KMS-11 (cell line): Measurements from ENCODE around the gene MITF.

ENCODE experiments used
- H2AFZ ChIP-seq: fragments of 200-600 bp; sonication (generic); 2 replicates; pipeline ENCODE4 v1.6.1; 2016; ENCODE audit warnings: antibody characterized with exemption, mixed run types, low read depth
- H3K27ac ChIP-seq: fragments of 200-600 bp; sonication (generic); 2 replicates; pipeline ENCODE4 v1.6.1; 2016; ENCODE audit warnings: mild to moderate bottlenecking, mixed run types
- H3K27me3 ChIP-seq: fragments of 200-600 bp; sonication (generic); 2 replicates; pipeline ENCODE4 v1.6.1; 2017; ENCODE audit warnings: mild to moderate bottlenecking, low read depth, mixed run types, moderate library complexity; ENCODE audit not compliant: insufficient read depth
- H3K36me3 ChIP-seq: fragments of 200-600 bp; sonication (generic); 2 replicates; pipeline ENCODE4 v1.6.1; 2017; ENCODE audit warnings: mild to moderate bottlenecking, mixed run types; ENCODE audit not compliant: insufficient read depth
- H3K4me1 ChIP-seq: fragments of 200-600 bp; sonication (generic); 2 replicates; pipeline ENCODE4 v1.6.1; 2016; ENCODE audit warnings: mild to moderate bottlenecking, low read depth, mixed run types; ENCODE audit not compliant: poor library complexity, severe bottlenecking
- H3K4me2 ChIP-seq: fragments of 200-600 bp; sonication (generic); 2 replicates; pipeline ENCODE4 v1.7.0; 2016; ENCODE audit warnings: mild to moderate bottlenecking, mixed run types
- H3K4me3 ChIP-seq: fragments of 200-600 bp; sonication (generic); IDR thresholded peaks from 2 replicates; pipeline ENCODE4 v1.6.1; 2017; ENCODE audit warnings: low read depth, low read length, mixed read lengths; ENCODE audit not compliant: insufficient read depth
- H3K79me2 ChIP-seq: fragments of 200-600 bp; sonication (generic); 2 replicates; pipeline ENCODE4 v1.6.1; 2016; ENCODE audit warnings: low read depth, mixed run types; ENCODE audit not compliant: insufficient read depth
- H3K9ac ChIP-seq: fragments of 200-600 bp; sonication (generic); 2 replicates; pipeline ENCODE4 v1.6.1; 2016; ENCODE audit warnings: mild to moderate bottlenecking, mixed run types
- H4K20me1 ChIP-seq: fragments of 200-600 bp; sonication (generic); 2 replicates; pipeline ENCODE4 v1.6.1; 2016; ENCODE audit warnings: mild to moderate bottlenecking, mixed run types; ENCODE audit not compliant: insufficient read depth
- TF ChIP-seq, protein P1 (sequence below): fragments of 200-600 bp; sonication (generic); conservative IDR thresholded peaks from 2 replicates; pipeline ENCODE4 v1.6.1; 2017; ENCODE audit warnings: low read depth, mild to moderate bottlenecking, antibody characterized with exemption, low read length, moderate library complexity, mixed read lengths

MITF gene

DNA sequence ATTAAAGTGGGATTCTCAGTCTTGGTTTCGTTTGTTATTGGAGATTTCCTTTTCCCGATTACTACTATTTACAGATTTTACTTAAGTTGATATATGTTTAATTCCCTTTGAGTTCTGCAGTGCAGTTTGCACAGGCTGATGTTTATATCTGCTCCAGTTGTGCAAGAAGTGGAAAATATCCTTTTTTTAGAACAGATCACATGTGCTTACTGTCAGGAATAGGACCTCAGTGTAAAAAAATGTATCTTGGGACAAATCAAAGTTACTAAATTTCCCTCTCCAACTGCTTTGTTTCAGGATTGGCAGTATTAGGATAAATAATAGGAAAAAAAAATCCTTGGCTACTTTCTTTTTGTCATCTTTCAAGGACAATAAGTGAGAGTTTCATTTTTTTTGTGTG is 6.9 kb downstream of the MITF start:
- H3K9ac ChIP-seq: peak overlapping the region; percentile 13; the same call in 1 of the 2 replicates
- peak overlapping the region; percentile 73 for H3K4me2 ChIP-seq
- H3K79me2 ChIP-seq: no peaks in the 10 kb centered on the region; the same call in 1 of the 2 replicates
- no peaks in the 10 kb centered on the region for H4K20me1 ChIP-seq
- H3K4me3 ChIP-seq: no peak overlapping the region
- no peak overlapping the region for H2AFZ ChIP-seq
- TF ChIP-seq, protein P1, sequence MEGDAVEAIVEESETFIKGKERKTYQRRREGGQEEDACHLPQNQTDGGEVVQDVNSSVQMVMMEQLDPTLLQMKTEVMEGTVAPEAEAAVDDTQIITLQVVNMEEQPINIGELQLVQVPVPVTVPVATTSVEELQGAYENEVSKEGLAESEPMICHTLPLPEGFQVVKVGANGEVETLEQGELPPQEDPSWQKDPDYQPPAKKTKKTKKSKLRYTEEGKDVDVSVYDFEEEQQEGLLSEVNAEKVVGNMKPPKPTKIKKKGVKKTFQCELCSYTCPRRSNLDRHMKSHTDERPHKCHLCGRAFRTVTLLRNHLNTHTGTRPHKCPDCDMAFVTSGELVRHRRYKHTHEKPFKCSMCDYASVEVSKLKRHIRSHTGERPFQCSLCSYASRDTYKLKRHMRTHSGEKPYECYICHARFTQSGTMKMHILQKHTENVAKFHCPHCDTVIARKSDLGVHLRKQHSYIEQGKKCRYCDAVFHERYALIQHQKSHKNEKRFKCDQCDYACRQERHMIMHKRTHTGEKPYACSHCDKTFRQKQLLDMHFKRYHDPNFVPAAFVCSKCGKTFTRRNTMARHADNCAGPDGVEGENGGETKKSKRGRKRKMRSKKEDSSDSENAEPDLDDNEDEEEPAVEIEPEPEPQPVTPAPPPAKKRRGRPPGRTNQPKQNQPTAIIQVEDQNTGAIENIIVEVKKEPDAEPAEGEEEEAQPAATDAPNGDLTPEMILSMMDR: no peak
- peaks cover 84% of the 10 kb centered on the region for H3K4me1 ChIP-seq
- H3K27ac ChIP-seq: peak overlapping the region; percentile 57
- H3K27me3 ChIP-seq: no peaks in the 10 kb centered on the region
- H3K36me3 ChIP-seq: no peaks in the 10 kb centered on the region

DNA sequence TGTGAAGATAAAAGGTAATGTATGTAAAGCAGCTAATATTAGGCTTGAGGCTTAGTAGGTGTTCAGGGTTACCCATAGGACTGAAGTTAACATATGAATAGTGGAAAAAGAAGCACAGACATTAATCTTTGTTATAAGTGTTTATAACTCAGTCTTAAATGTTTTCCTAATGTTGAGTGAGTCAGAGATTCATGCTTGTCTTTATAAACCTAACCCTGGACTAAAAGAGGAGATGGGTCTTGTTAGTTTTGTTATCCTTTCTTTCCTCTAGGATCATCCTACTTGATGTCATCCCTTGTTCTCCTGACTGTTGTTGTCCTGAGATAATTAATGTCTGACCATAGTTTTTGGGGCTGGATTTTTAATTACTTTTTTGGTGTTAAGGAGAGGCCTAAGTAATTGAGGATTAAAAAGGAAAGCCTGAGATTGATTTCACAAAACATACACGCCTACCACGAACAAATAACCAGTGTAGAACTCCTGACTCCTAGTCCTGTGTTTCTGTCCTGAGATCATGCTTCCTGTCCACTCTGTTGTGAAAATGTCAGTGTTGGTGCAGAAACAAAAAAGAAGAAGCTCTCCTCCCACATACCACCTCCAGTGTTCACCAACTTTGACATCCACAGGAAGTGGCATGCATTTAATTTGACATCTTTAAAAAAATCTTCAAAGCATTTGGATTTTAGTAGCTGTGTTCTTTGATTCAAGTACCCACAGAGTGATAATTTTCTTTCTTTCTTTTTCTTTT is 8.4 kb downstream of the MITF start:
- H3K27ac ChIP-seq: no peak overlapping the region
- peak overlapping the region; percentile 47 for H3K4me2 ChIP-seq
- H2AFZ ChIP-seq: no peak overlapping the region
- H3K4me3 ChIP-seq: no peak overlapping the region
- H3K4me1 ChIP-seq: peaks cover 87% of the 10 kb centered on the region
- H4K20me1 ChIP-seq: no peaks in the 10 kb centered on the region
- TF ChIP-seq, protein P1: no peak
- no peaks in the 10 kb centered on the region for H3K27me3 ChIP-seq
- no peaks in the 10 kb centered on the region; the same call in 1 of the 2 replicates for H3K79me2 ChIP-seq
- no peaks in the 10 kb centered on the region for H3K36me3 ChIP-seq
- H3K9ac ChIP-seq: no peak overlapping the region

DNA sequence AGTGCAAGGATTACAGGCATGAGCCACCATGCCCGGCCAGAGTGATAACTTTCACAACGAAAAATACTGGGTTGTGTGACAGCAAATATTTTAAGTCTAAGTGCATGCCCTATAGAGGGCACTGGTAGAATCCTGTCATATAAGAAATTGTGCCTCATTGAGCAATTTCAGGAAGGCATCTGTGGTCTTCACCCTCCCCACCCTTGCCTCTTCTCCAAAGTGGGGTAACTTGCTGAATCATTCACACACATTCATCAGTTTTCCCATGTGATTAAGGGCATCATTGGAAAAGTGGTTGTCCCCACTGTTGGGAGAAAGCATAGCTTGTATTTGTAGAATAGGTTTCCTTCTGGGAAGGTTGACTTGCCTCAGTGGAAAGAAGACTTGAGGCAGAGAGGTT is 9.2 kb downstream of the MITF start:
- Histone ChIP-seq H4K20me1 (no peaks in the 10 kb centered on the region), H3K4me2 (peak overlapping the region; percentile 47)

DNA sequence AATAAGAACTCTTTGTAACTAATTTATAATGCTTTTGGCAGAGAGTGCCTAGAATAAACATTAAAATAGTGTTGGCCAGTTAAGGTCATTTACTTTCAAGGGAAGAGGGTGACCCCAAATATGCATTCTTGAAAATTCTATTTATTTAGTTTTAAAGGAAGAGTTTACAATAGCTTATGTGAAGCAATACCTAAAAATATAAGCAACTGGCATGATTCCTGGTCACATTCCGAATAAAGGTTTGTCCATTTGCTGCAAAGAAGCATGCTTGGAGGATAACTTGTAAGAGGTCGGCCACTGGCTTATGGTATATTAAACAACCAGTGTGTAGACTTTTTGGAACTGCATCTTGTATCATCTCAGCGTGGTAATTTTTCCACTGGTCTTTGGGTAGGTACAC is 10.2 kb downstream of the MITF start:
- Histone ChIP-seq H3K36me3 (no peaks in the 10 kb centered on the region), H3K27me3 (no peaks in the 10 kb centered on the region), H3K9ac (no peak overlapping the region), H3K4me2 (peak overlapping the region; percentile 47), H3K27ac (no peak overlapping the region), H2AFZ (no peak overlapping the region), H3K4me3 (no peak overlapping the region), H3K4me1 (peaks cover 70% of the 10 kb centered on the region), H3K79me2 (no peaks in the 10 kb centered on the region; the same call in 1 of the 2 replicates), H4K20me1 (no peaks in the 10 kb centered on the region)
- TF ChIP-seq, protein P1: no peak

More for the DNA sequence above, 9.2 kb downstream of the MITF start:
- no peak overlapping the region for H2AFZ ChIP-seq
- no peaks in the 10 kb centered on the region for H3K36me3 ChIP-seq
- H3K4me3 ChIP-seq: no peak overlapping the region
- TF ChIP-seq, protein P1: no peak
- peaks cover 79% of the 10 kb centered on the region for H3K4me1 ChIP-seq
- H3K9ac ChIP-seq: no peak overlapping the region
- no peaks in the 10 kb centered on the region for H3K27me3 ChIP-seq
- peak overlapping the region; percentile 24; the same call in 1 of the 2 replicates for H3K27ac ChIP-seq
- no peaks in the 10 kb centered on the region; the same call in 1 of the 2 replicates for H3K79me2 ChIP-seq
